GM19452 (cell line): ENCODE measurements around the gene FBF1.
"Not testable (repeated sequence)": the region's sequence is repeated elsewhere in the genome, so short reads cannot be mapped to it uniquely, and the experiment has no call there.

Experiments used
- ATAC-seq: cut with Tn5 transposase; IDR thresholded peaks from one replicate; pipeline ENCODE4 v1.9.1; 2021; ENCODE audit not compliant: unreplicated experiment

Gene FBF1

DNA sequence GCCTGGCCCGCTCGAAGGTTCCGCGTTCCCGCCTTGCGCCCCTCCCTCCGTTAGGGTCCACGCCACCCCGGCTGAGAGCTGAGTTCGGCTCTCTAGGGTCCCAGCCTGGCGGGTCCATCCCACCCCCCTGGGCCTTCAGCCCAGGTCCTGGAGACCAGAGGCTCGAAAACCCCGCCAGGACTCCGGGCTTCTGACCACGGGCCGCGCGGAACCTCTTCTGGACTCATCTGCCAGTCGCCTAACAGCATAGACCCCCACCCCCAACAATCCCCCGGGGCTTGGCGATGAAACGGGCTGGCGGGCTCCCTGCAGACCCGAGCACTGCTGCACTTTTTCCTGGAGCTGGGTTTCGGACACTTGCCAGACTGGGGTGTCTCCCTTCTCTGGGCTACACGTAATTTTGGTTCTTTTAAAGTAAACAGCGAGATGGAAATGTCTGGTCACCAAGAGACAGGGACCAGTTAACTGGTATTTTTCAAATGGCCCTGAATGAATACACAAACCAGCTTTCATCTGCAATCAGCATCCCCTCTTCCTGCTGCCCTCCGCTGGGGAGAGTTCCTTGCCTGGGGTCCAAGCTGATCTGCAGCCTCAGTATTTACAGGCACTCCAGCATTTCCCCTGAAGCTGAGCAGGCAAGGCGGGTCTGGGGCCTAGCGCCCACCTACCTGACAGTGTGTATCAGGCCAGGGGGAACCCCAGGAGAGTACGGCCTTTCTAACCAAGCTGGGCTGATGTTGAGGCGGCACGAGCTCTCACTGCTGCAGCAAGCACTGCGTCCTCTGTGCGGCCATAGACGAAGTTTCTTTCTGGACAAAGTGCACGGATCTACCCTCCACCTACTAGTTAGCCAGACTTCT is 43.5 kb downstream of the FBF1 start:
- no peak for ATAC-seq

DNA sequence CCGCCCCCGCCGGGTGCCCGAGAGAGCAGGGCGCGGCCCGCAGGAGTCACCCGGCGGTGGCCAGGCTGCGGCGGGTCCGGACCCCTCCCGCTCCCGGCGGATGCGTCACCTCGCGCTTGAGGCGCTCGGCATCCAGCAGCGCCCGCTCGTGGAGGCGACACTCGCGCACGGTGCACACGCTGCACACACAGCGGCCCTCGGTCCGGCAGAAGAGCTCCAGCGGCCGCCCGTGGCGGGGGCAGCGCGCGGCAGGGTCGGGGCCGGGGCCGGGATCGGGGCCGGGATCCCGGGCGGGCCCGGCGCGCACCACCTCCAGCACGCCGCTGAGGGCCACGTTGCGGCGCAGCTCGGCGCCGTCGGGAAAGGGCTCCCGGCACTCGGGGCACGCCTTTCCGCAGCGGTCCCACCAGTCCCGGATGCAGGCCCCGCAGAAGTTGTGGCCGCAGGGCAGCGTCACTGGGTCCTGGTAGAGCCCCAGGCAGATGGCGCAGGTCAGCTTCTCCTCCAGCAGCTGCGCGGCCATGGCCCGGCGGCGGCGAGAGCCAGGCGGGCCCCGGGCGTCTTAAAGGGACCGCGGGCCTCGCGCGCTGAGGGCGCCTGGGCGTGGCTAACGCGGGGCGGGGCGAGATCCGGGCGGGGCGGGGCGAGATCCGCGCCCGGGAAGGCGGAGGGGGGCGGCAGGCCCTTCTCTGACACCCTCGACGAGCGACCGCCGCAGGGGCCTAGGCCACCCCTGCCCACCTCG is 44.3 kb downstream of the FBF1 start, which contains the start of gene TRIM65:
Gene TRIM65 (minus strand): TSS at position 537 of the 745 bp plus-strand sequence. CDS start 14 bp downstream, at position 523.
- peak; percentile 57 for ATAC-seq

DNA sequence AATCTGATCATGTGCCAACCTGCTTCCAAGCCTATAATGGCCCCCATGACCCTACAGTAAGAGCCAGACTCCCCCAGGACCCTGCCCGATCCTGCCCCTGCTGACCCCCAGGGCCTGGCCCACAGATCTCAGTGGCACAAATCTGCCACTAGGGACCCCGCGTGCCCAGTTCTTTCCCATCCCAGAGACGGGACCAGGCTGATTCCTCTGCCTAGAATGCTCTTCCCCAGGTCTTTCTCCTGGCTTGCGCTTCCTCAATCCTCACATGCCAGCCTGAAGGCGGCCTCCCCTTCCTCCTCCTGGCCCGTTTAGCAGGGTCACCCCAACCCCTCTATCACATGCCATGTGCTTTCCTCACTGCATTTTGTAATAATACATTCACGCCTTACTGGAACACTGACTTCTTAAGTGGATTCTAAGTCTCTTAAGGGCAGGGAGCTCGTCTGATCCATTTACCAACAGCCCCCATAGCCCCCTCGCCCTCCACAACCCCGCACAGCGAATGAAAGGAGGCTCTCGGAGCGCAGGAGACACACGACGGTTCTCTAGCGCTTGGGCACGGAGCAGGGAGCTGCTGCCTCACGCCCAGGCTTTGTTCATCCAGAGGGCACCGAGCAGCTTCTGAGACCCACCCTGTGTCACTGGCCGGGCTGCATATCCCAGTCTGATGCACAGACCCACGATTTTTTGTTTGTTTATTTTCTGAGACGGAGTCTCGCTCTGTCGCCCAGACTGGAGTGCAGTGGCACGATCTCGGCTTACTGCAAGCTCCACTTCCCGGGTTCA is 45.3 kb downstream of the FBF1 start:
- ATAC-seq: no peak

DNA sequence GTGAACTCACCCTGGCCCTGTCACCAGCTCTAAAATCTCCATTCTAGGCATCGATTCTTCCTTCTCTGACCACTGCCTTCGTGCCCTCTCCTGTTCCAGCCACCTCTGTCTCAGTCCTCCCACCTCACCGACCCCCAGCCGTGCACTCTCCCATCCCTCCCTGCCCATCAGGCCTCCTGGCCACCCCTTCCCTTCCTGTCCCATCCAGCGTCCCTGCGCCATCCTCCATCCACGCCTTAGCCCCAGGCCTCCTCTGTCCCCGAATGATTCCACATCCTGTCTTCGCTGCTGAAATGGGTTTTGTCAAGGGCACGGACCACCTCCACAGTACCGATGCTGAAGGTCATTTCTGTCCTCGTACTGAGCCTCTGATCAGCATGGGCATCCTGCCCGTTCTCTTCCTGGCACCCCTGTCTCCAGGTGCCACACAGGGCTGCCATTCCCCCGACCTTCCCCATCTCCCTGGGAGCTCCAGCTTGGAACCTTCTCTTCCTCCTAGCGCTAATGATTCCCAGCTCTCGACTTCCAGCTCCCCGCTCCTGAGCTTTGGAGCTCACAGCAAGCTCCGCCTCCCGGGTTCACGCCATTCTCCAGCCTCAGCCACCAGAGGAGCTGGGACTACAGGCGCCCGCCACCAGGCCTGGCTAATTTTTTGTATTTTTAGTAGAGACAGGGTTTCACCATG is 46.7 kb downstream of the FBF1 start:
- ATAC-seq: no peak

DNA sequence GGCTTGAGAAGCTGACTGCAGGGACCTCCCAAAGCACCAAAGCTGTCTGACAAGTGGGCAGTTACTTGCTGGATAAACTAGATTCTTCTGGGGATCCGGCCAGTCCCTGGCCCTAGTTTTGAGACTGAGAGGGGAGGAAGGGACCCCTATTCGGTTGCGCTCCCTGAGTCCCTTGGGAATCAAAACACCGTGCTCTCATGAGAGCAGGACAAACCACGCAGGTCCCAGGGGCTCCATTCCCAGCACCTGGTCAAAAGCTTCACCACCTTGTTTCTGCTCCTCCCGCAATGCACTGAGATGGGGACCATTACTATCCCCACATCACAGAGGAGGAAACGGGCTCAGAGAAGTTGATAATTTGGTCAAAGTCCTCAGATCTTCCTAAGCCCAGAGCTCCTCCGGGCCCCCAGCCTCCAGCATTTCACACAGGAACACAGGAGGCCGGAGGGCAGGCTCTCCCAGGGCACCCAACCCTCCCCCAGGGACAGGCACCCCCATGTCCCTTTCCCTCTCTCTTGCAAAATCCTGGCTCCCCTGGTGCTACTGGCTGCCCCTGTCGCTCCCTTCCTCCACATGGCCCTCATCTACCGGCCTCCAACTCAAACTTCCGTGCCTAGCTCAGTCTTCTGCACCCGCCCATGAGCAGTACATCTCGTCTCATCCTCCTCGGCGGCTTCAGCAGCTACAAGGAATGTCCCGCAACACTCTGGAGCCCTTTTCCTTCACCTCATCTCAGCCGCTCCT is 47.4 kb downstream of the FBF1 start:
- ATAC-seq: no peak

DNA sequence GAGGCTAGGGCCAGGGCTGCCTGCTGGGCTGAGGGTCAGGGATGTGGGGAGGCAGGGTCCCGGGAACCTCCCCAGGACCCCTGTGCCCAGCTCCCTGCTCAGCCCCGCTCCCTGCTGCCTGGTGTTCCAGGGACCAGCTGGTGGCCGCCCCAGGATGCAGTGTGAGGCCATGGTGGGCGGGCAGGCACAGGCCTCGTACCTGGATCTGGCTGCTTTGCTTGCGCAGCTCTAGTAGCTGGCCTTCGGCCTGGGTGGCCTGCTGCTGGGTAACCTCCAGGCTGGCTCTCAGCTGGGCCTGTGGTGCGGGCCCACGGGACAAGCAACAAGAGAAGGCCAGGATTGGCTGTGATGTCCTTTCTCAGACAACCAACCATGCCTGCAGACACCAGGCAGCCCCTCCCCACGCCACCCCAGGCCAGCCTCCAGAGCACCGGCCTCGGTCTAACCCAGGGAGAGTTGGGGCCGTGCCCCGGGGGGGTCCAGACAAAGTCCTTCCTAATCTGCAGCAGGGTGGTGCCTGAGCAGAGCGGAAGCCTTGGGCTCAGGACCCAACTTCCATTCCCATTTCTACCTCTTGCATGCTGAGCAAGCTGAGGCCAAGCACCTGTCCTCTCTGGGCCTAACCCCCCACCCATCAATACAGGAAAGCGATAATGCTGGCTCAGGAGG is 48.2 kb downstream of the FBF1 start:
- ATAC-seq: no peak

DNA sequence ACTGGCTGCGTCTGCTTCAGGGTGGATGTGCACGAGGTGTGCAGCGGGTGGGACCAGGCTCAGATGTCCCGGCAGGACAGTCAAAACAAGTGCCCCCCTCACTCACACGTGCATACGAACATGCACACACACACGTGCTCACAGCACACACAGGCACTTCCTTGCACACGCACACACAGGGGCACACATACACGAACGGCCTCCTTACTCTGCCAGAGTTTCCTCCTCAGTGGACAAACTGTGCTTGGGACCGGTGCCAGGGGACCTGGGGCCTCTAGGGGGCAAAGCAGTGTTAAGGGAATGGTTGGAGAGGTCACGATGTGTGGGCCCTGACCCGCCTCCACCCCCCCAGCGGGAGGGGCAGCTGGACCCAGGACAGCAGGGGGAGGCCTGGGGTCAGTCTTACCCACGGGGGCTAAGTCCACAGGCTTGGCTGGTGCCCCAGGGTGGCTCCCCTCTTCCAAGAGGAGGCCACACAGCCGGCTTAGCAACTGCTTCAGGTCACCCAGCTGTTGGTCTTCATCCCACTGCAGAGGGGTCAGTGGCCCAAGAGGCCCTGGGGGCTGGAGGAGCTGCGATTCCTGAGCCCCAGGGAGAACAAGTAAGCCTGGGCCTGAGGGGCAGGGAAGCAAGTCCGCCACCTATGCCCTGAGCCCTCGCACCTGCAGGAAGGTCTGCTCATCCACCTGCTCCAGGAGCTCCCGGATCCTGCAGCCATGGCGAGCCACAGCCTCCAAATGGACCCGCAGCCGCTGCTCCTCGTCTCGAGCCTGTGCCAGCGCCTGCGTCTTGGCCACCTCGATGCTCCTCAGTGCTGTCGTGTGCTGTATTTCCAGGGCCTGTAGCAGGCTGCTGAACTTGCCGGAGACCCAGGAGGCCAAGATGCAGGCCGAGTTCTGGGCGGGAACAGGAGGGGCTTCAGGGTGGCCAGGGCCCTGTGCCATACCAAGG is 49.0 kb downstream of the FBF1 start:
- no peak for ATAC-seq

DNA sequence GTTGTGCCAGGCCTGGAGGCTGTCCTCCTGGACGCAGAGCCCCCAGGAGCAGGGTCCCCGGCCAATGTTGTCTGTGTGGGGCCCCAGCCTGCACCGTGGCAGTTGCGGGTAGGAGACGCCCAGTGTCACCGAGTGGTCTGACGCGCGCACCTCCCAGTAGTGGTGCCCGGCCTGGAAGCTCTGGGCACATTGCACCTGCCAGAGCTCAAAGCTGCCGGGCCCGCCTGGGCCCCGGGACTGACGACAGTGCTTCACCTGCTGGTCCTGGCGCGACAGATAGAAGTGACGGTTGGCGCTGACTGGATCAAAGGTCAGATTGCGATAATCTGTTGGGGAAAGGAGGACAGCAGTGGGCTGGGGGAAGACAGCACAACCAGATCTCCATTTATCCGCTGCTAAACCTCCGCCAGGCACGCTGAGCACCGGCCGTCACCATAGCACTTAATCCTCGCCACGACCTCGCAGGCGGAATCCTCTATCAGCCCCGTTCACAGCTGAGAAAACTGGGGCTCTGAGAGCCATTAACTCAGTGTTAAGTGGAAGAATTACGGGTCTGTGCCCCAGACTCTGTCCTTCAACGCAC is 49.7 kb downstream of the FBF1 start:
- no peak for ATAC-seq

DNA sequence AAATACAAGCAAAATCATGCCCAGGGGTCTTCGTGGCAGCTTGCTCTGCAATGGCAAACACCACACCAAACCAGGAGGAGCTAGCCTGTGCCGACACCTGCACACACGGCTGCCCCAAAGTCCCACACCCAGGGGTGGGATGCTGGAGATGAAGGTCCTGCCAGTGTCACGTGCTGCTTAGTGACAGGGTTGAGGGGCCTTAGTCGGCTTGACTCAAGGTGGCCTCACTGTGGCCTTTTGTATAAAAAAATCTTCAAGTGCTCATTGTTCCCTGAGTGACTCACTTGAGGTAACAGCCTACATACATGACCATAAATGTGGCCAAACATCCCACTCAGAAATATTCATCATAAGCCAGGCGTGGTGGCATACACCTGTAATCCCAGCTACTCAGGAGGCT is 51.4 kb downstream of the FBF1 start:
- no peak for ATAC-seq

DNA sequence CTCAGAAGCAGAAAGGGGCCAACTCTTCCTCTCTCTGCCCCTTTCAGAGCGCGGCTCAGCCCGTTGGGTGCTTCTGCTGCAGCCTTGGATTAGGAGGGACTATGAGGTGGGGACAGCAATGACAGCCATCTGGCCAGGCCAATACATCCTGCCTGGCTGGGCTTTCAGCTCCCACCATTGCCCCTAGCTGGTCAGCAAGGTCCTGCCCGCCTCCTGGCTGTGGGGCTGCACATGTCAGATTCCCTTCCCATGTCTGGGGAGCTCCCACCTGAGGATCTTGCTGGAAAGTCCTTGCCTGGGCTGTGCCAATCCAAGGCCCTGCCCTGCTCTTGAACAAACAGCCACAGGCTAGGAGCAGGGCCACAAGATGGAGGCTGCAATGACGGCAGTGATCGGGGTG is 52.4 kb downstream of the FBF1 start:
- ATAC-seq: no peak

DNA sequence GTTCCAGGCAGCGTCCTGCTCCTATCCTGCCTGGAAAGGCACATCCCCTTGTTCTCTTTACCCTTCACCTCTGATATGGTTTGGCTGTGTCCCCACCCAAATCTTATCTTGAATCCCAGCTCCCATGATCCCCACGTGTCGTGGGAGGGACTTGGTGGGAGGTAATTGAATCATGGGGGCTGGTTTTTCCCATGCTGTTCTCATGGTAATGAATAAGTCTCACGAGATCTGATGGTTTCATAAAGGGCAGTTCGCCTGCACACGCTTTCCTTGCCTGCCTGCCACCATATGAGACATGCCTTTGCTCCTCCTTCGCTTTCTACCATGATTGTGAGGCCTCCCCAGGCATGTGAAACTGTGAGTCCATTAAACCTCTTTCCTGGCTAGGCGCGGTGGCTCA is 55.0 kb downstream of the FBF1 start:
- not testable (repeated sequence) for ATAC-seq

DNA sequence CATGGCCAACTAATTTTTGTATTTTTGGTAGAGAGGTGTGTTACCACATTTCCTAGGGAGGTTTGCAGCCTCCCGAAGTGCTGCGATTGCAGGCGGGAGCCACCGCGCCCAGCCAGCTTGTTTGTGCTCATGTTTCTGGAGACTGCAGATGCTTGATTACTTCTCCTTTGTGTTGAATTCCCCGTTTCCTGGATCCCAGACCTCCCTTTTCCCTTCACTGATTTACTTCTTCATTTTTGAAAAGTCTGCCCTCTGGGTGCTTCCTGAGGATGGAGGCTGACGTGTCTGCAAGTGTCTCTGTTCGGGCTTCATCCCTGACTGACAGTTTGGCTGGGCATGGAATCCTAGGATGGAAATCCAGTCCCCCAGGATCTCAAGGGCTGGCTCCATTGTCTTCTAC is 55.4 kb downstream of the FBF1 start:
- no peak for ATAC-seq

DNA sequence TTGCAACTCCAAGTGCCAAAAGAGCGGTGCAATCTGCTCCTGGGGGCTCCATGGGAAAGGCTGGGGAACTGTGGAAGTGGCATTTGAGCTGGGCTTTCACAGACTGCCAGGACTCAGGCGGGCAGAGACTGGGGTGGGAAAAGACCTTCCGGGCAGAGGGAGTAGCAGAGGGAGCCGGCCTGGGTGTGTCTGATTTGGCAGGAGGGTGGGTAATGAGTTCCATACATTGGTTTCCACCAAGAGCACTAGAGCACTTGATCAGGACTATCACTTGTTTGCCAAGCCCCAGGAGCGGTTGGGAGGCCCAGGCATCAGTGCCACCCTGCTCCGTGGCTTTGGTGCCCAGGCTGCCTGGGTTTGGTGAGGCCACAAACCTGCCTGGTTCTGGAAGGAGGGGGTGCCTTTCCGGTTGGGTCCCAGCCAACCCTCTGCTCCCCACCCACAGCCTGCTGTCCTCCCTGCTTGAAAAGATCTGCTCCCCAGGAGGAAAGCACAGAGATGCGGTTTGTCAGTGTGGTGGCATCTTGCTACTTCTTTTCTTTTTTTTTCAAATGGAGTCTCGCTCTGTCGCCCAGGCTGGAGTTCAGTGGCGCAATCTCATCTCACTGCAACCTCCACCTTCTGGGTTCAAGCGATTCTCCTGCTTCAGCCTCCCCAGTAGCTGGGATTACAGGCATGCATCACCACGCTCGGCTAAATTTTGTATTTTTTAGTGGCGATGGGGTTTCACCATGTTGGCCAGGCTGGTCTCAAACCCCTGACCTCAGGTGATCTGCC is 59.0 kb downstream of the FBF1 start:
- no peak for ATAC-seq

DNA sequence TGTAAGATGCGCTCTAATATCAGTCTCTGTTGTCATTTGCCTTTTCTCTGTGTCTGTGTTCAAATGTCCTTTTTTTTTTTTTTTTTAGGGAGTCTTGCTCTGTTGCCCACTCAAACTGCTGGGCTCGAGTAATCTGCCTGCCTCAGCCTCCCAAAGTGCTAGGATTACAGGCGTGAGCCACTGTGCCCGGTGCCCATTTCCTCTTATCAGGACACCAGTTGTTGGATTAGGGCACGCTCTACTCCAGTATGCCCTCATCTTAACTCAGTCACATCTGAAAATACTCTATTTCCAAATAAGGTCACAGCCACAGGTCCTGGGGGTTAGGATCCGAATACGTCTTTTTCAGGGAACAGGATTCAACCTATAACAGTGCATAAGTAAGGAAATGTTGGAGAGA is 60.6 kb downstream of the FBF1 start:
- ATAC-seq: no peak

DNA sequence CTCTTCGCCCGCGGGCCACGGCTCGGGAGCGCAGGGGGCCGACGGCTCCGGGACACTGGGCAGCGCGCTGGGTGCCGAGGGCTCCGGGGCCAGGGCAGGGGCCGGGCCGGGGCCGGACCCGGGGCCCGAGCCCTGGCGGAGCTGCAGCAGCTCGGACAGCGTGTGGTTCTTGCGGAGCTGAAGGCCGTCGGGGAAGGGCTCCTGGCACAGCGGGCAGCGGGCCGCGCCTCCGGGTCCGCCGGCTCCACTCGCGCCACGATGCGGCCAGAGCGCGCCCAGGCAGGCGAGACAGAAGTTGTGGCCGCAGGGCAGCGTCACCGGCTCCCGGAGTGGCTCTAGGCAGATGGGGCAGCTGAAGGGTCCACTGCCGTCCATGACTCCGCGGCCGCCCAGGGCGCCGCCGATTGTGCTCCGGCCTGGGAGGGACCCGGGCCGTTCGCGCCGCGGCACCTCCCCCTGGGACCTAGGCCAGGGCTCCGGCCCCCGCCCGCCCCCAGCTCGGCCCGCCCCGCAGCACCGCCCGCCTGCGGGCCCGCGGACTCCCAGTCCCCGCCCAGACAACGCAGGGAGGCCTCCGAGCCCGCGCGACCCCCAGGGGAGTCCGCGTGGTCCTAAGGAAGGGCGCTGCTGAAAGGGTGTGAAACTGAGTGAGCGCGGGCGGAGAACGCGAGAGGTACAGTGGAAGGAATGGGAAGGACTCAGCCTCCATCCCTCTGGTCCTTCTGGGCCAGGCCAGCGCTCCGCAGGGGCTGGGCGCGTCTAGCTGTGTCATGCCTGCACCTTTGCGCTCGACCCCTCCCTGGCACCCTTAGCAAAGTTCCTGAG is 62.5 kb downstream of the FBF1 start, which contains the start of gene TRIM47:
Gene TRIM47 (minus strand): TSS at position 408 of the 825 bp plus-strand sequence. CDS start 33 bp downstream, at position 375.
- ATAC-seq: no peak

DNA sequence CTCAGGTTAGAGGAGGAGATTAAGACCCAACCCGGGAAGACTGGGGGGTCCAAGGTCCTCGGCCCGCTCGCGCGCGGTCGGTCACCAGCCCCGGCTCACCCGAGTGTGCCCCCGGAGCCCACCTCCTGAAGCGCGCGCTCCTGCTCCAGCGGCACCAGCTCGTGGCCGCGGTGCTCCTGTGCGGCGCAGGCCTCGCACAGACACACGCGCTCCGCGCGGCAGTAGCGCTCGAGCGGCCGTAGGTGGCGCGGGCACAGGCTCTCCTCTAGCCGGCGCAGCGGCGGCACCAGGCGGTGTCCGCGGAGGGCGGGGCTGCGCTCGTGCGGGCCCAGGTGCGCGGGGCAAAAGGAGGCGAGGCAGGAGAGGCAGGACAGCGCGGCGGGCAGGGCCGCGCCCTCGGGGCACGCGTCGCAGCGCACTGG is 63.1 kb downstream of the FBF1 start:
- no peak for ATAC-seq
